HEK293 (cell line): ENCODE results near the gene TBC1D5.

Experiments used
- CTCF ChIA-PET: fragments of 350-600 bp; formaldehyde crosslinking; extraction: SDS; loops from one replicate; lab custom pipeline; 2021; ENCODE audit warnings: antibody characterized with exemption; lab: Yijun Ruan, JAX
- POLR2A ChIA-PET: fragments of 300-600 bp; formaldehyde crosslinking; extraction: SDS; loops from one replicate; lab custom pipeline; 2020; ENCODE audit warnings: antibody characterized with exemption, inconsistent platforms; lab: Yijun Ruan, JAX
- H3K27ac ChIP-seq: fragments of 200-500 bp; sonication (Bioruptor generic); 2 replicates; pipeline ENCODE4 v1.5.1; 2014; ENCODE audit warnings: low read depth, low read length, control low read depth, inconsistent platforms; ENCODE audit errors: extremely low read depth
- H3K36me3 ChIP-seq, 2 experiments: fragments of 200-500 bp in 1 of 2; sonication (Bioruptor generic) in 1 of 2; 1 replicate in 1 of 2; 2 replicates in 1 of 2; pipeline ENCODE4 v1.5.1; 2014 to 2017; ENCODE audit warnings: inconsistent platforms in 2 of 2, low read length in 2 of 2; ENCODE audit not compliant: control insufficient read depth in 2 of 2, insufficient read depth in 1 of 2
- H3K4me1 ChIP-seq: fragments of 200-500 bp; sonication (Bioruptor generic); 2 replicates; pipeline ENCODE4 v1.5.1; 2014; ENCODE audit warnings: mild to moderate bottlenecking, low read length, inconsistent platforms; ENCODE audit not compliant: control insufficient read depth, insufficient read depth
- H3K4me3 ChIP-seq: 2 replicates; pipeline ENCODE4 v1.5.1; 2011; ENCODE audit warnings: low read depth, mild to moderate bottlenecking, control low read depth, low read length, moderate library complexity
- H3K9me3 ChIP-seq: fragments of 200-500 bp; sonication (Bioruptor generic); 2 replicates; pipeline ENCODE4 v1.5.1; 2014; ENCODE audit warnings: low read depth, low read length, inconsistent platforms; ENCODE audit not compliant: control insufficient read depth, insufficient read depth
- BCL11B ChIP-seq: fragments of 450-650 bp; formaldehyde crosslinking; IDR thresholded peaks from 2 replicates; pipeline ENCODE4 v1.5.1; 2016; ENCODE audit warnings: low read depth, missing biosample characterization, missing genetic modification characterization
- FEZF1 ChIP-seq: fragments of 450-650 bp; formaldehyde crosslinking; IDR thresholded peaks from 2 replicates; pipeline ENCODE4 v1.5.1; 2016; ENCODE audit warnings: missing biosample characterization, missing genetic modification characterization
- OSR2 ChIP-seq: fragments of 450-650 bp; formaldehyde crosslinking; IDR thresholded peaks from 2 replicates; pipeline ENCODE4 v1.5.1; 2016; ENCODE audit warnings: missing biosample characterization, missing genetic modification characterization
- RBAK ChIP-seq: fragments of 450-650 bp; formaldehyde crosslinking; IDR thresholded peaks from 2 replicates; pipeline ENCODE4 v1.5.1; 2016; ENCODE audit warnings: missing biosample characterization, missing genetic modification characterization
- SP7 ChIP-seq: fragments of 450-650 bp; formaldehyde crosslinking; IDR thresholded peaks from 2 replicates; pipeline ENCODE4 v1.5.1; 2016; ENCODE audit warnings: missing biosample characterization, missing genetic modification characterization
- ZFP69B ChIP-seq: fragments of 450-650 bp; formaldehyde crosslinking; IDR thresholded peaks from 2 replicates; pipeline ENCODE4 v1.5.1; 2016; ENCODE audit warnings: missing biosample characterization, missing genetic modification characterization
- ZIC2 ChIP-seq: fragments of 450-650 bp; formaldehyde crosslinking; IDR thresholded peaks from 2 replicates; pipeline ENCODE4 v1.5.1; 2016; ENCODE audit warnings: missing biosample characterization, missing genetic modification characterization
- ZNF16 ChIP-seq: fragments of 450-650 bp; formaldehyde crosslinking; IDR thresholded peaks from 2 replicates; pipeline ENCODE4 v1.5.1; 2016; ENCODE audit warnings: low read depth, missing biosample characterization, missing genetic modification characterization
- ZNF169 ChIP-seq: fragments of 450-650 bp; formaldehyde crosslinking; IDR thresholded peaks from 2 replicates; pipeline ENCODE4 v1.5.1; 2016; ENCODE audit warnings: missing biosample characterization, missing genetic modification characterization
- ZNF174 ChIP-seq: fragments of 450-650 bp; formaldehyde crosslinking; IDR thresholded peaks from 2 replicates; pipeline ENCODE4 v1.5.0; 2017; ENCODE audit warnings: missing biosample characterization, mild to moderate bottlenecking, missing genetic modification characterization
- ZNF211 ChIP-seq: fragments of 450-650 bp; formaldehyde crosslinking; IDR thresholded peaks from 2 replicates; pipeline ENCODE4 v1.5.1; 2016; ENCODE audit warnings: low read depth, missing biosample characterization, missing genetic modification characterization
- ZNF23 ChIP-seq: fragments of 450-650 bp; formaldehyde crosslinking; IDR thresholded peaks from 2 replicates; pipeline ENCODE4 v1.5.1; 2016; ENCODE audit warnings: missing biosample characterization, missing genetic modification characterization, borderline replicate concordance
- ZNF266 ChIP-seq: fragments of 450-650 bp; formaldehyde crosslinking; IDR thresholded peaks from 2 replicates; pipeline ENCODE4 v1.5.1; 2016; ENCODE audit warnings: missing biosample characterization, missing genetic modification characterization, low read depth
- ZNF302 ChIP-seq: fragments of 450-650 bp; formaldehyde crosslinking; IDR thresholded peaks from 2 replicates; pipeline ENCODE4 v1.5.1; 2016; ENCODE audit warnings: missing biosample characterization, missing genetic modification characterization, low read depth
- ZNF37A ChIP-seq: fragments of 450-650 bp; IDR thresholded peaks from 2 replicates; pipeline ENCODE4 v1.5.1; 2018; ENCODE audit warnings: missing biosample characterization, missing genetic modification characterization
- ZNF404 ChIP-seq: fragments of 450-650 bp; formaldehyde crosslinking; IDR thresholded peaks from 2 replicates; pipeline ENCODE4 v1.5.1; 2017; ENCODE audit warnings: missing biosample characterization, missing genetic modification characterization
- ZNF585B ChIP-seq: fragments of 450-650 bp; formaldehyde crosslinking; IDR thresholded peaks from 2 replicates; pipeline ENCODE4 v1.5.1; 2016; ENCODE audit warnings: missing biosample characterization, missing genetic modification characterization
- ZNF629 ChIP-seq: fragments of 450-650 bp; formaldehyde crosslinking; IDR thresholded peaks from 2 replicates; pipeline ENCODE4 v1.5.1; 2017; ENCODE audit warnings: missing biosample characterization, missing genetic modification characterization
- ZNF654 ChIP-seq: fragments of 450-650 bp; formaldehyde crosslinking; IDR thresholded peaks from 2 replicates; pipeline ENCODE4 v1.5.1; 2016; ENCODE audit warnings: low read depth, missing biosample characterization, missing genetic modification characterization
- ZNF677 ChIP-seq: fragments of 450-650 bp; IDR thresholded peaks from 2 replicates; pipeline ENCODE4 v1.5.0; 2018; ENCODE audit warnings: missing biosample characterization, mild to moderate bottlenecking, missing genetic modification characterization, moderate library complexity
- ZNF792 ChIP-seq: fragments of 450-650 bp; formaldehyde crosslinking; IDR thresholded peaks from 2 replicates; pipeline ENCODE4 v1.5.1; 2016; ENCODE audit warnings: missing biosample characterization, missing genetic modification characterization
- ZNF843 ChIP-seq: fragments of 450-650 bp; formaldehyde crosslinking; IDR thresholded peaks from 2 replicates; pipeline ENCODE4 v1.5.1; 2016; ENCODE audit warnings: missing biosample characterization, missing genetic modification characterization
- TF ChIP-seq, protein P1 (sequence below): fragments of 450-650 bp; formaldehyde crosslinking; IDR thresholded peaks from 2 replicates; pipeline ENCODE4 v1.5.1; 2017; ENCODE audit warnings: missing biosample characterization, missing genetic modification characterization
- TF ChIP-seq, protein P2 (sequence below): IDR thresholded peaks from 2 replicates; pipeline ENCODE4 v1.6.1; 2011; ENCODE audit warnings: mild to moderate bottlenecking, low read depth, low read length, borderline replicate concordance
- TF ChIP-seq, protein P3 (sequence below): fragments of 450-650 bp; formaldehyde crosslinking; IDR thresholded peaks from 2 replicates; pipeline ENCODE4 v1.5.1; 2016; ENCODE audit warnings: missing biosample characterization, missing genetic modification characterization
- TF ChIP-seq, protein P4 (sequence below): fragments of 450-650 bp; formaldehyde crosslinking; IDR thresholded peaks from 2 replicates; pipeline ENCODE4 v1.5.1; 2016; ENCODE audit warnings: missing biosample characterization, missing genetic modification characterization, borderline replicate concordance

The TBC1D5 gene

DNA sequence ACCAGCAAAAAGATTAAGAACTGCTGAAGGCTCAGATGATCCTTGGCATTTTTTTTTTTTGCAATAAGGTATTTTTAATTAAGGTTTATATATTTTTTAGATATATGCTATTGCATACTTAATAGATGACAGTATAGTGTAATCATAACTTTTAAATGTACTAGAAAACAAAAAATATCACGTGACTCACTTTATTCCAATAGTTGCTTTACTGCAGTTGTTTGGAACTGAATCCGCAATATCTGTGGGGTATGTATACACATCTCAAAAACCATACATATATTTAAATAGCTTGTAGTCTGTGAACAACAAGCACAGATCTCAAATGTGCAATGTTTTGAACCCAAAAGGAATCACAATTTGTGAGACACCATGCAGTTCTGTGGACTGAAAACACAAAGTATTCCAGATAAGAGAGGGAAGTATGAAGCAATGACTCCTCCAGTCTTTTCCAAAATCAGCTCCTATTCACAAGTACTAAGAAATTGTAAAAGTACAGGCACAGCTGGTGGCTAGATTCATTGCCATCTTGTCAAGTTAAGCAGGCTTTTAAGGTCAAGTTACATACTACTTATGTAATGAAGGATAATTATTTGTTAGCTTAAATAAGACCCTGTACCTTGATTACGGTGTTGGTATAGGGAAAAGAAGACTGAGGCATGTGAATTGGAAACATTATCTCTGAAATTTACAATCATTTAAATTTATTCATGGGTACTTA is 331.1 kb downstream of the TBC1D5 start (continued):
- TF ChIP-seq, protein P1, sequence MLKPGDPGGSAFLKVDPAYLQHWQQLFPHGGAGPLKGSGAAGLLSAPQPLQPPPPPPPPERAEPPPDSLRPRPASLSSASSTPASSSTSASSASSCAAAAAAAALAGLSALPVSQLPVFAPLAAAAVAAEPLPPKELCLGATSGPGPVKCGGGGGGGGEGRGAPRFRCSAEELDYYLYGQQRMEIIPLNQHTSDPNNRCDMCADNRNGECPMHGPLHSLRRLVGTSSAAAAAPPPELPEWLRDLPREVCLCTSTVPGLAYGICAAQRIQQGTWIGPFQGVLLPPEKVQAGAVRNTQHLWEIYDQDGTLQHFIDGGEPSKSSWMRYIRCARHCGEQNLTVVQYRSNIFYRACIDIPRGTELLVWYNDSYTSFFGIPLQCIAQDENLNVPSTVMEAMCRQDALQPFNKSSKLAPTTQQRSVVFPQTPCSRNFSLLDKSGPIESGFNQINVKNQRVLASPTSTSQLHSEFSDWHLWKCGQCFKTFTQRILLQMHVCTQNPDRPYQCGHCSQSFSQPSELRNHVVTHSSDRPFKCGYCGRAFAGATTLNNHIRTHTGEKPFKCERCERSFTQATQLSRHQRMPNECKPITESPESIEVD, result peak; percentile 46; the same call in 1 of the 2 replicates
- no peak for TF ChIP-seq ZNF302
- peak; percentile 31; the same call in 1 of the 2 replicates for TF ChIP-seq FEZF1
- TF ChIP-seq ZNF843 (tag by site-specific recombination), result peak; percentile 71
- peak; percentile 62 for TF ChIP-seq OSR2 (tag by site-specific recombination)
- TF ChIP-seq BCL11B (tag by site-specific recombination), result 0 out of 2 replicates have a peak, but pooled peaks have one; percentile 76
- TF ChIP-seq SP7 (tag by site-specific recombination), result peak; percentile 88
- TF ChIP-seq, all 188 proteins: peak for 14

DNA sequence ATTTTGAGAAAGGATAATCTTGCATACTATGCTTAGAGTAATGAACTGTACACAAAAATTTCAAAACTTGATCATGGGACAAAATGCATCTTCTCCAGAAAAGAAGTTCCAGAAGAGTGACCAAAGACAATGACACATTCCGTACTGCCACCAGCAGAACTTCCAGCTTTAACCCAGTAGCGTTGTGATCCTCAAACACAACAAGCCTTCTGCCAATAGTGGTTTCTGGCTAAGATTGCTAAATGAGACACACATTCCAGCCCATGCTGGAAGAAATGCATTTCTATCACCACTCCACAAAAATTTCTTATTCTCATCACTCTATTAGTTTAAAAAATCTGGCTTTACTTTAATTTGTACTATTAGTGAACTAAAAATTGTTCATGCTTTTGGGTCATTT is 334.9 kb downstream of the TBC1D5 start:
- TF ChIP-seq ZNF654 (tag by site-specific recombination) (no peak), ZNF169 (tag by site-specific recombination) (no peak), ZNF629 (tag by site-specific recombination) (no peak), ZIC2 (no peak), ZNF792 (tag by site-specific recombination) (no peak), ZNF16 (tag by site-specific recombination) (no peak), ZNF585B (tag by site-specific recombination) (no peak), ZNF174 (tag by site-specific recombination) (no peak), ZFP69B (no peak), ZNF266 (tag by site-specific recombination) (no peak), ZNF677 (tag by site-specific recombination) (no peak), ZNF211 (tag by site-specific recombination) (no peak), ZNF404 (tag by site-specific recombination) (no peak), ZNF23 (tag by site-specific recombination) (no peak)
- TF ChIP-seq, protein P2, sequence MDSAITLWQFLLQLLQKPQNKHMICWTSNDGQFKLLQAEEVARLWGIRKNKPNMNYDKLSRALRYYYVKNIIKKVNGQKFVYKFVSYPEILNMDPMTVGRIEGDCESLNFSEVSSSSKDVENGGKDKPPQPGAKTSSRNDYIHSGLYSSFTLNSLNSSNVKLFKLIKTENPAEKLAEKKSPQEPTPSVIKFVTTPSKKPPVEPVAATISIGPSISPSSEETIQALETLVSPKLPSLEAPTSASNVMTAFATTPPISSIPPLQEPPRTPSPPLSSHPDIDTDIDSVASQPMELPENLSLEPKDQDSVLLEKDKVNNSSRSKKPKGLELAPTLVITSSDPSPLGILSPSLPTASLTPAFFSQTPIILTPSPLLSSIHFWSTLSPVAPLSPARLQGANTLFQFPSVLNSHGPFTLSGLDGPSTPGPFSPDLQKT, result no peak

DNA sequence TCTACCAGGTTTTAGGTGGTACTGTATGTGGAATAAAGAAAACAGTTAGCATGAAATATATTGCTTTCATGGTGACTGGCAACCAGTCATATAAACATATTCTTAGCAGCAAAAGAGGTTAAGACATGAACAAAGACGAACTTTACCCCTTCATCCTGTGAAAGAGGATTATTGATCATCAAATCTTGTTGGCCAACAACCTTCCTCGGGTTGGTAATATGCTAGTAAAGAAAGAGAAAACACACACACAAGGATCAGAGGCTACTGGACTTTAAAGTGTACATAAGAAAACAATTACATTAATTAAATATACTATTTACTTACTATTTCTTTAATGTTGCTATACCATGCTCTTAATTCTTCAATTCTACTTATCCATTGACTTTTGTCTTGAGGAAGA is 337.9 kb downstream of the TBC1D5 start:
- ChIA-PET POLR2A (no interaction called here), CTCF (no interaction called here)
- Histone ChIP-seq H3K4me1 (no peaks in the 10 kb centered on the region), H3K9me3 (no peaks in the 10 kb centered on the region), H3K36me3 (no peaks in the 10 kb centered on the region), H3K27ac (no peak overlapping the region), H3K4me3 (no peak overlapping the region)
- TF ChIP-seq, protein P3, sequence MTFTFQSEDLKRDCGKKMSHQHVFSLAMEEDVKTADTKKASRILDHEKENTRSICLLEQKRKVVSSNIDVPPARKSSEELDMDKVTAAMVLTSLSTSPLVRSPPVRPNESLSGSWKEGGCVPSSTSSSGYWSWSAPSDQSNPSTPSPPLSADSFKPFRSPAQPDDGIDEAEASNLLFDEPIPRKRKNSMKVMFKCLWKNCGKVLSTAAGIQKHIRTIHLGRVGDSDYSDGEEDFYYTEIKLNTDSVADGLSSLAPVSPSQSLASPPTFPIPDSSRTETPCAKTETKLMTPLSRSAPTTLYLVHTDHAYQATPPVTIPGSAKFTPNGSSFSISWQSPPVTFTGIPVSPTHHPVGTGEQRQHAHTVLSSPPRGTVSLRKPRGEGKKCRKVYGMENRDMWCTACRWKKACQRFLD (tag by site-specific recombination), result no peak
- no peak for TF ChIP-seq ZNF843 (tag by site-specific recombination)
- no peak for TF ChIP-seq ZNF211 (tag by site-specific recombination)
- TF ChIP-seq, protein P4, sequence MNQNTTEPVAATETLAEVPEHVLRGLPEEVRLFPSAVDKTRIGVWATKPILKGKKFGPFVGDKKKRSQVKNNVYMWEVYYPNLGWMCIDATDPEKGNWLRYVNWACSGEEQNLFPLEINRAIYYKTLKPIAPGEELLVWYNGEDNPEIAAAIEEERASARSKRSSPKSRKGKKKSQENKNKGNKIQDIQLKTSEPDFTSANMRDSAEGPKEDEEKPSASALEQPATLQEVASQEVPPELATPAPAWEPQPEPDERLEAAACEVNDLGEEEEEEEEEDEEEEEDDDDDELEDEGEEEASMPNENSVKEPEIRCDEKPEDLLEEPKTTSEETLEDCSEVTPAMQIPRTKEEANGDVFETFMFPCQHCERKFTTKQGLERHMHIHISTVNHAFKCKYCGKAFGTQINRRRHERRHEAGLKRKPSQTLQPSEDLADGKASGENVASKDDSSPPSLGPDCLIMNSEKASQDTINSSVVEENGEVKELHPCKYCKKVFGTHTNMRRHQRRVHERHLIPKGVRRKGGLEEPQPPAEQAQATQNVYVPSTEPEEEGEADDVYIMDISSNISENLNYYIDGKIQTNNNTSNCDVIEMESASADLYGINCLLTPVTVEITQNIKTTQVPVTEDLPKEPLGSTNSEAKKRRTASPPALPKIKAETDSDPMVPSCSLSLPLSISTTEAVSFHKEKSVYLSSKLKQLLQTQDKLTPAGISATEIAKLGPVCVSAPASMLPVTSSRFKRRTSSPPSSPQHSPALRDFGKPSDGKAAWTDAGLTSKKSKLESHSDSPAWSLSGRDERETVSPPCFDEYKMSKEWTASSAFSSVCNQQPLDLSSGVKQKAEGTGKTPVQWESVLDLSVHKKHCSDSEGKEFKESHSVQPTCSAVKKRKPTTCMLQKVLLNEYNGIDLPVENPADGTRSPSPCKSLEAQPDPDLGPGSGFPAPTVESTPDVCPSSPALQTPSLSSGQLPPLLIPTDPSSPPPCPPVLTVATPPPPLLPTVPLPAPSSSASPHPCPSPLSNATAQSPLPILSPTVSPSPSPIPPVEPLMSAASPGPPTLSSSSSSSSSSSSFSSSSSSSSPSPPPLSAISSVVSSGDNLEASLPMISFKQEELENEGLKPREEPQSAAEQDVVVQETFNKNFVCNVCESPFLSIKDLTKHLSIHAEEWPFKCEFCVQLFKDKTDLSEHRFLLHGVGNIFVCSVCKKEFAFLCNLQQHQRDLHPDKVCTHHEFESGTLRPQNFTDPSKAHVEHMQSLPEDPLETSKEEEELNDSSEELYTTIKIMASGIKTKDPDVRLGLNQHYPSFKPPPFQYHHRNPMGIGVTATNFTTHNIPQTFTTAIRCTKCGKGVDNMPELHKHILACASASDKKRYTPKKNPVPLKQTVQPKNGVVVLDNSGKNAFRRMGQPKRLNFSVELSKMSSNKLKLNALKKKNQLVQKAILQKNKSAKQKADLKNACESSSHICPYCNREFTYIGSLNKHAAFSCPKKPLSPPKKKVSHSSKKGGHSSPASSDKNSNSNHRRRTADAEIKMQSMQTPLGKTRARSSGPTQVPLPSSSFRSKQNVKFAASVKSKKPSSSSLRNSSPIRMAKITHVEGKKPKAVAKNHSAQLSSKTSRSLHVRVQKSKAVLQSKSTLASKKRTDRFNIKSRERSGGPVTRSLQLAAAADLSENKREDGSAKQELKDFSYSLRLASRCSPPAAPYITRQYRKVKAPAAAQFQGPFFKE, result no peak
- TF ChIP-seq ZNF37A, result no peak
- TF ChIP-seq RBAK (tag by site-specific recombination), result no peak

More for the DNA sequence above, 334.9 kb downstream of the TBC1D5 start:
- no peaks in the 10 kb centered on the region for H3K36me3 ChIP-seq
- POLR2A ChIA-PET, result no interaction called here
- no peaks in the 10 kb centered on the region for H3K4me1 ChIP-seq
- H3K4me3 ChIP-seq, result no peak overlapping the region
- no peak overlapping the region for H3K27ac ChIP-seq
- CTCF ChIA-PET, result no interaction called here
- H3K9me3 ChIP-seq, result no peaks in the 10 kb centered on the region
